A549 (cell line): ENCODE results near the gene COPS8. TPM values are rescaled to one million over a fixed set of nuclear protein-coding genes. Genes with fewer than 3 reads are reported as not detected.

Source experiments
- ATAC-seq, 2 experiments: fragments of 200-7000 bp in 1 of 2; fragments of >200 bp in 1 of 2; cut with Nextera tagmentation in 1 of 2; cut with Tn5 transposase in 1 of 2; 3 replicates each; pipeline versions ENCODE4 v1.8.0 to v1.9.1; 2018 to 2020; ENCODE audit warnings: mild to moderate bottlenecking in 1 of 2, moderate library complexity in 1 of 2
- CTCF ChIA-PET: fragments of 300-600 bp; sonication (Branson Sonifier 250); formaldehyde crosslinking; extraction: SDS; loops from one replicate; lab custom pipeline; 2021; ENCODE audit warnings: antibody characterized with exemption, inconsistent platforms; lab: Yijun Ruan, JAX
- POLR2A ChIA-PET: fragments of 350-600 bp; formaldehyde crosslinking; extraction: SDS; loops from one replicate; lab custom pipeline; 2021; ENCODE audit warnings: antibody characterized with exemption, inconsistent platforms; lab: Yijun Ruan, JAX
- DNase-seq, 2 experiments: peaks; one replicate each; pipeline versions ENCODE4 v3.0.0 to v3.0.0-alpha.2; 2011 to 2016; ENCODE audit warnings: low read depth in 1 of 2, low spot score in 1 of 2
- FAIRE-seq: peaks from 2 replicates; lab custom pipeline; 2011; peaks lifted over from hg19 to GRCh38; lab: Jason Lieb, UNC
- H3K27ac ChIP-seq, 2 experiments: fragments of >200 bp; sonication (Bioruptor Twin); formaldehyde crosslinking; 3 replicates each; pipeline ENCODE4 v1.5.1; 2016 to 2017
- H3K4me1 ChIP-seq: fragments of >200 bp; sonication (Bioruptor Twin); formaldehyde crosslinking; 3 replicates; pipeline ENCODE4 v1.6.1; 2016
- H3K4me2 ChIP-seq: fragments of >200 bp; sonication (Bioruptor Twin); formaldehyde crosslinking; 3 replicates; pipeline ENCODE4 v1.6.1; 2016
- H3K4me3 ChIP-seq: fragments of >200 bp; sonication (Bioruptor Twin); formaldehyde crosslinking; 3 replicates; pipeline ENCODE4 v1.5.1; 2016
- H3K9me3 ChIP-seq: fragments of >200 bp; sonication (Bioruptor Twin); formaldehyde crosslinking; 3 replicates; pipeline ENCODE4 v1.6.1; 2016
- BHLHE40 ChIP-seq: IDR thresholded peaks from 2 replicates; pipeline ENCODE4 v1.6.1; 2012; ENCODE audit warnings: low read depth, low read length, inconsistent platforms
- CBX2 ChIP-seq: fragments of 200-600 bp; sonication (generic); IDR thresholded peaks from 2 replicates; pipeline ENCODE4 v1.6.1; 2016; ENCODE audit warnings: low read depth, mild to moderate bottlenecking, borderline replicate concordance
- CBX8 ChIP-seq: fragments of 200-600 bp; sonication (generic); IDR thresholded peaks from 2 replicates; pipeline ENCODE4 v1.6.1; 2016
- CEBPB ChIP-seq, 2 experiments: fragments of >200 bp in 1 of 2; sonication (Bioruptor Twin) in 1 of 2; formaldehyde crosslinking in 1 of 2; IDR thresholded peaks; 2 replicates each; pipeline ENCODE4 v1.6.1; 2012 to 2016
- CHD2 ChIP-seq: fragments of 150-350 bp; IDR thresholded peaks from 2 replicates; pipeline ENCODE4 v1.6.1; 2014; ENCODE audit warnings: low read length; ENCODE audit not compliant: partially characterized antibody
- EHF ChIP-seq: fragments of 250-450 bp; sonication (Bioruptor Pico); IDR thresholded peaks from 2 replicates; pipeline ENCODE4 v1.5.0; 2020; ENCODE audit warnings: mild to moderate bottlenecking
- HOXB5 ChIP-seq: fragments of 250-450 bp; sonication (Bioruptor Pico); IDR thresholded peaks from 2 replicates; pipeline ENCODE4 v1.5.0; 2020; ENCODE audit warnings: mild to moderate bottlenecking, moderate library complexity
- JUNB ChIP-seq: fragments of >200 bp; sonication (Bioruptor Twin); formaldehyde crosslinking; IDR thresholded peaks from 2 replicates; pipeline ENCODE4 v1.6.1; 2016
- KDM5A ChIP-seq: fragments of 200-600 bp; sonication (generic); IDR thresholded peaks from 2 replicates; pipeline ENCODE4 v1.6.1; 2016; ENCODE audit warnings: antibody characterized with exemption, mild to moderate bottlenecking
- NFE2L2 ChIP-seq: fragments of 150-350 bp; conservative IDR thresholded peaks from 2 replicates; pipeline ENCODE4 v1.6.1; 2014; ENCODE audit warnings: low read length
- NPAS2 ChIP-seq: fragments of 250-450 bp; sonication (Bioruptor Pico); IDR thresholded peaks from 2 replicates; pipeline ENCODE4 v1.8.0; 2022; ENCODE audit warnings: mild to moderate bottlenecking, moderate library complexity, borderline replicate concordance
- PHF8 ChIP-seq: fragments of 200-600 bp; sonication (generic); IDR thresholded peaks from 2 replicates; pipeline ENCODE4 v1.6.1; 2016; ENCODE audit warnings: low read depth, mild to moderate bottlenecking, antibody characterized with exemption, moderate library complexity, borderline replicate concordance
- RCOR1 ChIP-seq: fragments of 150-350 bp; IDR thresholded peaks from 2 replicates; pipeline ENCODE4 v1.6.1; 2014; ENCODE audit warnings: antibody characterized with exemption, low read length, low read depth
- RFX5 ChIP-seq: fragments of 450-650 bp; IDR thresholded peaks from 2 replicates; pipeline ENCODE4 v1.7.1; 2014; ENCODE audit warnings: antibody characterized with exemption, mild to moderate bottlenecking, moderate library complexity
- RNF2 ChIP-seq: fragments of 200-600 bp; sonication (generic); IDR thresholded peaks from 2 replicates; pipeline ENCODE4 v1.6.1; 2016; ENCODE audit warnings: low read depth, mild to moderate bottlenecking, antibody characterized with exemption, moderate library complexity, borderline replicate concordance
- SMC3 ChIP-seq: fragments of >200 bp; sonication (Bioruptor Twin); formaldehyde crosslinking; IDR thresholded peaks from 3 replicates; pipeline ENCODE4 v1.6.1; 2018; ENCODE audit warnings: inconsistent platforms
- SREBF2 ChIP-seq: fragments of 450-650 bp; IDR thresholded peaks from 2 replicates; pipeline ENCODE4 v1.6.1; 2014; ENCODE audit warnings: mild to moderate bottlenecking, moderate library complexity
- TFCP2L1 ChIP-seq: fragments of 250-450 bp; sonication (Bioruptor Pico); IDR thresholded peaks from 2 replicates; pipeline ENCODE4 v1.5.0; 2021; ENCODE audit warnings: mild to moderate bottlenecking
- TP53 ChIP-seq: fragments of 250-450 bp; sonication (Bioruptor Pico); IDR thresholded peaks from 2 replicates; pipeline ENCODE4 v1.5.0; 2021; ENCODE audit warnings: mild to moderate bottlenecking, moderate library complexity
- ZC3H11A ChIP-seq: fragments of 450-650 bp; IDR thresholded peaks from 2 replicates; pipeline ENCODE4 v1.6.1; 2014; ENCODE audit warnings: antibody characterized with exemption, mild to moderate bottlenecking
- ZSCAN20 ChIP-seq: fragments of 250-450 bp; sonication (Bioruptor Pico); IDR thresholded peaks from 2 replicates; pipeline ENCODE4 v1.8.0; 2022; ENCODE audit warnings: mild to moderate bottlenecking, moderate library complexity
- WGBS: methylation state at CpG from one replicate; pipeline ENCODE4 v1.1.6; 2017; ENCODE audit errors: missing lambda C conversion rate; 5-methylcytosine and 5-hydroxymethylcytosine counted together
- polyA plus RNA-seq, 4 experiments: library from polyadenylated mRNA; depleted of rRNA in 3 of 4; stranded (reverse); fragments of >200 nt; fragmentation: RNase III in 1 of 4; extraction: RNeasy Plus Mini Kit Qiagen cat#74134 plus additional on column Dnase treatment in 1 of 4; gene quantifications; 2 replicates in 3 of 4; 3 replicates in 1 of 4; pipeline ENCODE4 v1.2.3, GENCODE V29; 2011 to 2017
- TF ChIP-seq, protein P1 (sequence below): IDR thresholded peaks from 2 replicates; pipeline ENCODE4 v1.6.1; 2012
- TF ChIP-seq, protein P2 (sequence below): IDR thresholded peaks from 2 replicates; pipeline ENCODE4 v1.6.1; 2012; ENCODE audit warnings: low read depth, borderline replicate concordance
- TF ChIP-seq, protein P3 (sequence below): fragments of >200 bp; sonication (Bioruptor Twin); formaldehyde crosslinking; IDR thresholded peaks from 3 replicates; pipeline ENCODE4 v1.5.1; 2016
- TF ChIP-seq, protein P4 (sequence below): fragments of 250-450 bp; sonication (Bioruptor Pico); IDR thresholded peaks from 2 replicates; pipeline ENCODE4 v1.5.0; 2020; ENCODE audit warnings: low read depth, mild to moderate bottlenecking, moderate library complexity
- TF ChIP-seq, protein P5 (sequence below): fragments of >200 bp; sonication (Bioruptor Twin); formaldehyde crosslinking; IDR thresholded peaks from 2 replicates; pipeline ENCODE4 v1.6.1; 2016
- TF ChIP-seq, protein P6 (sequence below): fragments of 150-350 bp; IDR thresholded peaks from 2 replicates; pipeline ENCODE4 v1.6.1; 2014; ENCODE audit warnings: low read depth, mild to moderate bottlenecking, low read length
- TF ChIP-seq, protein P7 (sequence below): fragments of 450-650 bp; IDR thresholded peaks from 2 replicates; pipeline ENCODE4 v1.6.1; 2014; ENCODE audit warnings: antibody characterized with exemption

COPS8 gene
- polyA plus RNA-seq, 2 of the 4 experiments (the other 2 are of a cell fraction) = 85.7 to 161 TPM

DNA sequence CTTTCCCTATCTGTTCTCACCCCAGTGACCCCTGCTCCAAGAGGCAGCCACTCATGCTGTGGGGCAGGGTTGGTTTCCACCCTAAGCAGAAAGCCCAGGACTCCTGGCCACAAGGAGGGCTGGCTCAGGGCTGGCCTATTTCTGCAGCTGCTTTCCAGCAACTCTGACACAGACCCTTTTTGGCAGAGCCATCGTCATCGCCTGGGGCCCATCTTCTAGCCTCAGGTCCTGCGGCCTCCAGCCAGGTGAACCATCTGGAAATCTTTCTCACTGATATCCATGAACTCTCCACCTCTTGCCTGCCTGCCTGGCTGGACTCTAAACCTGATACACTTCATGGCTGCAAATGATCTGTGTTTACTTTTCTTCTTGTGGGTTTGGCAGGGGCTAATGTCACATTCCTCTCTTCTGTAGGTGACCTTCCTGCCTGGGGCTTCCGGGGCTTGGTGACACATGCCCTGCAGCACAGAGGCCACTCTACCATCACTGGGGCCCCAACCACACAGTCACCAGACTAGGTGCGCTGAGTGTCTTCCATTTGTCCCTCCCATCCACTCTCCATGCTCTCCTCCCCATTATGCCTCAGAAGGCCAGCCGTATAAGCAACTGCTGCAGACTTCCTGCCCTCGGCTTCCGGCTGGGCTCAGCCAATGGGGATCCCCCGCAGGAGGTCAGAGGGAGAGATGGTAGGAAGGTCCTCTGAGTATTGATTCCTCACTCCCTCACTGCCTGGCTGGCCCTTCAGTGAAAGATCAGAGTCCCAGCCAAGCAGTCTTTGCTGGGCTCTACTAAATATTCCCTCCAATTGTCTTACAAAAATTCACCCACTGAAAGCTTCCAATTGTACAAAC lies 9.7 kb upstream of the COPS8 start:
- TF ChIP-seq EHF (CRISPR knock-in tag) (no peak), PHF8 (no peak), ZC3H11A (no peak), CHD2 (no peak), KDM5A (no peak), RNF2 (no peak), NFE2L2 (no peak), TP53 (CRISPR knock-in tag) (no peak)
- POLR2A ChIA-PET = no interaction called here
- WGBS = 56% methylated on average over 9 of the region's 9 CpGs
- Histone ChIP-seq H3K4me1 (no peaks in the 10 kb centered on the region), H3K27ac (no peak overlapping the region), H3K4me3 (no peak overlapping the region), H3K9me3 (peaks cover 30% of the 10 kb centered on the region), H3K4me2 (no peak overlapping the region)
- FAIRE-seq = no peak
- no peak for ATAC-seq
- CTCF ChIA-PET = interaction anchor here (0.7 to 1.7 kb wide), 4 partner anchors 11 to 733 kb away, joined by 3 to 9 read pairs (median 4); no protein-coding TSS in a partner anchor
- DNase-seq = no peak

DNA sequence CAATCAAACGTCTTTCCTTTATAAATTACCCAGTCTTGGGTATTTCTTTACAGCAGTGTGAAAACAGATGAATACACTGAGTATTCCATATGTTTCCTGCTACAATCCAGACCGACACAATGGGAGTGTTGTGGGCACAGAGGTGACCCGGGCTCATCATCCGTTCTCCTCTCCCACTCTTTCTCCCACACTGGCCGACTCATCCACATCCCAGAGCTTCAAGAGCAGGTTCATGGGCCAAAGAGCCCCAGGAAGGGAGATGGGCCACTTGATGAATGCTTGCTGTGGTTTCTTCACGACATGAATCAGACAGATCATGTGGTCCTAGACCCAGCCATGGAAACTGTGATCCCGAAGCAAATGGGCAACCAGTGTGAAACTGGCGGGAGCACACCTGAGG lies 4.1 kb upstream of the COPS8 start:
- H3K4me2 ChIP-seq = no peak overlapping the region
- no peak overlapping the region for H3K27ac ChIP-seq
- ATAC-seq (no peak), FAIRE-seq (no peak), DNase-seq (no peak)
- no peak for TF ChIP-seq RCOR1
- no peak for TF ChIP-seq CBX2
- TF ChIP-seq CEBPB (IDR thresholded peaks at IDR 0.05) = no peak
- TF ChIP-seq SREBF2 = no peak
- TF ChIP-seq, protein P1, sequence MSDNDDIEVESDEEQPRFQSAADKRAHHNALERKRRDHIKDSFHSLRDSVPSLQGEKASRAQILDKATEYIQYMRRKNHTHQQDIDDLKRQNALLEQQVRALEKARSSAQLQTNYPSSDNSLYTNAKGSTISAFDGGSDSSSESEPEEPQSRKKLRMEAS = no peak
- TF ChIP-seq, protein P2, sequence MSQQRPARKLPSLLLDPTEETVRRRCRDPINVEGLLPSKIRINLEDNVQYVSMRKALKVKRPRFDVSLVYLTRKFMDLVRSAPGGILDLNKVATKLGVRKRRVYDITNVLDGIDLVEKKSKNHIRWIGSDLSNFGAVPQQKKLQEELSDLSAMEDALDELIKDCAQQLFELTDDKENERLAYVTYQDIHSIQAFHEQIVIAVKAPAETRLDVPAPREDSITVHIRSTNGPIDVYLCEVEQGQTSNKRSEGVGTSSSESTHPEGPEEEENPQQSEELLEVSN = no peak
- TF ChIP-seq ZSCAN20 = no peak
- no peak for TF ChIP-seq CHD2
- no peak for TF ChIP-seq TFCP2L1 (CRISPR knock-in tag)
- H3K4me1 ChIP-seq = peaks cover 4% of the 10 kb centered on the region; the same call in 1 of the 3 replicates
- WGBS = 51% methylated on average over 8 of the region's 8 CpGs
- peaks cover 36% of the 10 kb centered on the region for H3K9me3 ChIP-seq
- ChIA-PET CTCF (no interaction called here), POLR2A (no interaction called here)
- H3K4me3 ChIP-seq = no peak overlapping the region

DNA sequence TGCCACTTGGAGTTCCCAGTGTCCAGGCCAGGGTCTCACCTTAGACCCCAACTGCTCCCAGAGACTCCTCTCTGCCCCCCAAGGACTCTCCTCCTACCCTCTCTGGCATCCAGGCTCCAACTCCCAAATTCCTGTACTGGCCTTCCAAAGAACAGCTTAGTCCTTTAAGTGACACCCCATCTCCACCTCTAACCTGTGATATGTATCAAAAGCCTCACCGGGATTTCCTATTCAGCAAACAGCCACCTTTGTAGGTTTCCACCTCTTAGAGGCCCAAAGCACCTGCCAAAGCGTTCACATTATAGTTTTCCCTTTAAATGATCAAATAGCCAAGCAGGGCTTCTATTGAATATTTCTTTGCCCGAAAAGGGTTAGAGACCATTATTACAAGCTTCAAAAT lies 2.7 kb upstream of the COPS8 start:
- Histone ChIP-seq H3K27ac (no peak overlapping the region), H3K9me3 (peaks cover 28% of the 10 kb centered on the region), H3K4me2 (no peak overlapping the region), H3K4me1 (peaks cover 16% of the 10 kb centered on the region), H3K4me3 (no peak overlapping the region)
- DNase-seq (no peak), ATAC-seq (no peak), FAIRE-seq (no peak)
- WGBS = 80% methylated on average over 3 of the region's 3 CpGs
- TF ChIP-seq, protein P3, sequence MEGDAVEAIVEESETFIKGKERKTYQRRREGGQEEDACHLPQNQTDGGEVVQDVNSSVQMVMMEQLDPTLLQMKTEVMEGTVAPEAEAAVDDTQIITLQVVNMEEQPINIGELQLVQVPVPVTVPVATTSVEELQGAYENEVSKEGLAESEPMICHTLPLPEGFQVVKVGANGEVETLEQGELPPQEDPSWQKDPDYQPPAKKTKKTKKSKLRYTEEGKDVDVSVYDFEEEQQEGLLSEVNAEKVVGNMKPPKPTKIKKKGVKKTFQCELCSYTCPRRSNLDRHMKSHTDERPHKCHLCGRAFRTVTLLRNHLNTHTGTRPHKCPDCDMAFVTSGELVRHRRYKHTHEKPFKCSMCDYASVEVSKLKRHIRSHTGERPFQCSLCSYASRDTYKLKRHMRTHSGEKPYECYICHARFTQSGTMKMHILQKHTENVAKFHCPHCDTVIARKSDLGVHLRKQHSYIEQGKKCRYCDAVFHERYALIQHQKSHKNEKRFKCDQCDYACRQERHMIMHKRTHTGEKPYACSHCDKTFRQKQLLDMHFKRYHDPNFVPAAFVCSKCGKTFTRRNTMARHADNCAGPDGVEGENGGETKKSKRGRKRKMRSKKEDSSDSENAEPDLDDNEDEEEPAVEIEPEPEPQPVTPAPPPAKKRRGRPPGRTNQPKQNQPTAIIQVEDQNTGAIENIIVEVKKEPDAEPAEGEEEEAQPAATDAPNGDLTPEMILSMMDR = no peak
- TF ChIP-seq, protein P4, sequence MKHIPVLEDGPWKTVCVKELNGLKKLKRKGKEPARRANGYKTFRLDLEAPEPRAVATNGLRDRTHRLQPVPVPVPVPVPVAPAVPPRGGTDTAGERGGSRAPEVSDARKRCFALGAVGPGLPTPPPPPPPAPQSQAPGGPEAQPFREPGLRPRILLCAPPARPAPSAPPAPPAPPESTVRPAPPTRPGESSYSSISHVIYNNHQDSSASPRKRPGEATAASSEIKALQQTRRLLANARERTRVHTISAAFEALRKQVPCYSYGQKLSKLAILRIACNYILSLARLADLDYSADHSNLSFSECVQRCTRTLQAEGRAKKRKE (CRISPR knock-in tag) = no peak
- TF ChIP-seq NFE2L2 = no peak
- no peak for TF ChIP-seq KDM5A
- TF ChIP-seq TFCP2L1 (CRISPR knock-in tag) = no peak
- TF ChIP-seq JUNB = no peak
- no peak for TF ChIP-seq ZSCAN20
- TF ChIP-seq CHD2 = no peak
- TF ChIP-seq NPAS2 = no peak
- TF ChIP-seq, protein P5, sequence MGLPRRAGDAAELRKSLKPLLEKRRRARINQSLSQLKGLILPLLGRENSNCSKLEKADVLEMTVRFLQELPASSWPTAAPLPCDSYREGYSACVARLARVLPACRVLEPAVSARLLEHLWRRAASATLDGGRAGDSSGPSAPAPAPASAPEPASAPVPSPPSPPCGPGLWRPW = no peak
- TF ChIP-seq, protein P6, sequence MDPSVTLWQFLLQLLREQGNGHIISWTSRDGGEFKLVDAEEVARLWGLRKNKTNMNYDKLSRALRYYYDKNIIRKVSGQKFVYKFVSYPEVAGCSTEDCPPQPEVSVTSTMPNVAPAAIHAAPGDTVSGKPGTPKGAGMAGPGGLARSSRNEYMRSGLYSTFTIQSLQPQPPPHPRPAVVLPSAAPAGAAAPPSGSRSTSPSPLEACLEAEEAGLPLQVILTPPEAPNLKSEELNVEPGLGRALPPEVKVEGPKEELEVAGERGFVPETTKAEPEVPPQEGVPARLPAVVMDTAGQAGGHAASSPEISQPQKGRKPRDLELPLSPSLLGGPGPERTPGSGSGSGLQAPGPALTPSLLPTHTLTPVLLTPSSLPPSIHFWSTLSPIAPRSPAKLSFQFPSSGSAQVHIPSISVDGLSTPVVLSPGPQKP = no peak
- TF ChIP-seq CBX8 = no peak
- TF ChIP-seq HOXB5 (CRISPR knock-in tag) = no peak
- no peak for TF ChIP-seq SMC3
- no peak for TF ChIP-seq RFX5
- TF ChIP-seq, protein P7, sequence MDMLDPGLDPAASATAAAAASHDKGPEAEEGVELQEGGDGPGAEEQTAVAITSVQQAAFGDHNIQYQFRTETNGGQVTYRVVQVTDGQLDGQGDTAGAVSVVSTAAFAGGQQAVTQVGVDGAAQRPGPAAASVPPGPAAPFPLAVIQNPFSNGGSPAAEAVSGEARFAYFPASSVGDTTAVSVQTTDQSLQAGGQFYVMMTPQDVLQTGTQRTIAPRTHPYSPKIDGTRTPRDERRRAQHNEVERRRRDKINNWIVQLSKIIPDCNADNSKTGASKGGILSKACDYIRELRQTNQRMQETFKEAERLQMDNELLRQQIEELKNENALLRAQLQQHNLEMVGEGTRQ = no peak
- no peak for TF ChIP-seq BHLHE40
- ChIA-PET POLR2A (no interaction called here), CTCF (no interaction called here)
